HG02852 (cell line): Measurements from ENCODE around the gene F2RL1.
A peak's percentile ranks its signal among the peaks of the same experiment; 100 is the strongest.
"Not testable (repeated sequence)": the region's sequence is repeated elsewhere in the genome, so short reads cannot be mapped to it uniquely, and the experiment has no call there.

Source experiments
- ATAC-seq: cut with Tn5 transposase; IDR thresholded peaks from one replicate; pipeline ENCODE4 v1.9.1; 2021; ENCODE audit warnings: mild to moderate bottlenecking, moderate library complexity; ENCODE audit not compliant: unreplicated experiment

F2RL1 gene

GRCh38 chr5:76805821-76806505 is 12.9 kb upstream of the F2RL1 start:
- ATAC-seq = peak; percentile 80

- ATAC-seq = no peak
Observed at GRCh38 chr5:76807296-76807695, 11.5 kb upstream of the F2RL1 start.

GRCh38 chr5:76808141-76808691 is 10.6 kb upstream of the F2RL1 start:
- ATAC-seq = no peak

GRCh38 chr5:76809141-76809540 is 9.7 kb upstream of the F2RL1 start:
- ATAC-seq = no peak

GRCh38 chr5:76810236-76810635 is 8.6 kb upstream of the F2RL1 start:
- no peak for ATAC-seq

GRCh38 chr5:76811214-76811613 is 7.6 kb upstream of the F2RL1 start:
- no peak for ATAC-seq

- not testable (repeated sequence) for ATAC-seq
Observed at GRCh38 chr5:76812209-76812608, 6.6 kb upstream of the F2RL1 start.

- no peak for ATAC-seq
Observed at GRCh38 chr5:76813982-76814562, 4.8 kb upstream of the F2RL1 start.

- no peak for ATAC-seq
Observed at GRCh38 chr5:76816110-76816831, 2.6 kb upstream of the F2RL1 start.

GRCh38 chr5:76819851-76820525 is 1.2 kb downstream of the F2RL1 start:
- no peak for ATAC-seq

- no peak for ATAC-seq
Observed at GRCh38 chr5:76820526-76820890, 1.7 kb downstream of the F2RL1 start.

- no peak for ATAC-seq
Observed at GRCh38 chr5:76821136-76821535, 2.3 kb downstream of the F2RL1 start.

- not testable (repeated sequence) for ATAC-seq
Observed at GRCh38 chr5:76822105-76822731, 3.4 kb downstream of the F2RL1 start.

GRCh38 chr5:76826416-76826815 is 7.6 kb downstream of the F2RL1 start:
- ATAC-seq = not testable (repeated sequence)

- ATAC-seq = no peak
Observed at GRCh38 chr5:76831110-76831452, 12.3 kb downstream of the F2RL1 start.

- no peak for ATAC-seq
Observed at GRCh38 chr5:76836181-76836580, 17.4 kb downstream of the F2RL1 start.

GRCh38 chr5:76836585-76836984 is 17.8 kb downstream of the F2RL1 start:
- ATAC-seq = no peak

GRCh38 chr5:76838481-76839261 is 19.8 kb downstream of the F2RL1 start:
- ATAC-seq = no peak

- no peak for ATAC-seq
Observed at GRCh38 chr5:76841361-76841760, 22.5 kb downstream of the F2RL1 start.

GRCh38 chr5:76845890-76846289 is 27.1 kb downstream of the F2RL1 start:
- ATAC-seq = no peak
